IPS-11a (cell line): Measurements from ENCODE around the gene FOXO6.

Source experiments
- H3K4me3 ChIP-seq: one replicate; pipeline ENCODE4 v1.5.1; 2013; ENCODE audit warnings: low read depth, low read length, control low read depth

The FOXO6 gene

GRCh38 chr1:41364442-41365319 lies 3.4 kb downstream of the FOXO6 start:
- H3K4me3 ChIP-seq = no peak overlapping the region

- H3K4me3 ChIP-seq = no peak overlapping the region
Measured at GRCh38 chr1:41365320-41365633, 4.0 kb downstream of the FOXO6 start.

DNA sequence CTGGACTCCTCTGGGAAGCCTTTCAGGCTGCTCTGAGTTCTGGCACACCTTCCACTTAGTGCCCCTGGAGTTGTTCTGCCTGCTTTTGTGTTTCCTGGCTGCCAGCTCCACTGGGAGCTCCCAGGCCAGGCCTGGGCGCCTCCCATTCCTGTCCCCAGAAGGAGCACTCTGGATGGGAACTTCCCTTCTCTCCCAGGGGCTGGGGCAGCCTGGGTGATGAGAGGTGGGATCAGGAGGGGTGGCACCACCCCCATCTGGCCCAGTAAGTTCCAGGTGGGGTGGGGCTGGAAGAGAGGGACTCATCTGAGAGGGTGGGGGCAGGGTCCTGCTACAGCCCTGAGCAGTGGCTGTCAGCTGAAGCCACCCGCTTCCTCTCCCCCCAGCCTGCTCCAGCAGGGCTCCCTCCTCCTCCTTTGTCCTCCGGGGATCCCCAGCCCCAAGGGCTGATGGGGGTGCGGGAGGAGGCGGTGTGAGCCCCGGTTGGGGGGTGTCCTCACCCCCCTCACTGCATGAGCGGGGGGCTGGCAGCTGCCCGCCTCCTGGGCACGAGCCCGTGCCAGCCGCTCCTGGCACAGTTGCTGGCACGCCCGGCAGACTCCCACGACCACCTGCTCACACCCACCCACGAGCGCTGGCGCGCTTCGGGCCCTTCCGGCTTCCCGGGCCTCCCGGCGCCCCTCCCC lies 4.7 kb downstream of the FOXO6 start:
- peak overlapping the region; percentile 33 for H3K4me3 ChIP-seq

DNA sequence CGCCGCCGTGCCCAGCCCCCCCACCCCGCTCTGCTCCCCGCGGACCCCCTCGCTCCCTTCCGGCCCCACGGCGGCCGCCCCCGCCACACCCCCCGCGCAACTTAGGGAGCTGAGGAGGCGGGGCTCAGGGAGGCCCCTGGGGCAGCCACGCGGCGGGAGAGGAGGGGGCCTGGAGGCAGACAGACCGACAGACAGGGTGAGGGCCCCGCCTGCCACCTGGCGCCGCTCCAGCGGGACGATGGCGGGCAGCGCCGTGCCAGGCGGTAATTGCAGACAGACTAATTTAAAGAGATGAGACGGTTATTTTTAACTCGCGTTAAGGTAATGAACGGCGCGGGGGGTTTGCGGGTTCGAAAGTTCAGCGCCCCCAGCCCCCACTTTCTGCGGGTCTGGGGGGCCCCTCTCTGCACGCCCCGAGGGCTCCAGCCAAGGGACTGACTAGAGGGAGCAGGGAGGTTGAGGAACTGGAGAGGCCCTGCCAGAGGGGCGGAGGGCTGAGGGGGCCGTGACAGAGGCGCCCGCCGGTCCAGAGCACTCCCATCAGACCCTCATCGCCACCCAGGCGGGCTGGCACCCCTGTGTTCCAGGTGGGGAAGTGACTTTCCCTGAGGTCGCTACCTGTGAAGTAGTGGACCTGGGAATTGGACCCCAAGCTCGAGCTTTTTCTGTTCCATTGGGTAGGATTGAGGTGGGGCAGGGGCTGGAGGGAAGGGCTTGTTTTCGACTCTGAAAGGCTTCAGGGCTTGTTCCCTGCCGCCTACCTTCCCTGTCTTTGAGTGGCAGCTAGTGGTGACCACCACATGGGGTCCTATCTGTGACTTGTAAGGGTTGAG lies 5.4 kb downstream of the FOXO6 start:
- peak overlapping the region; percentile 30 for H3K4me3 ChIP-seq

- peak overlapping the region; percentile 20 for H3K4me3 ChIP-seq
Measured at GRCh38 chr1:41367288-41367642, 6.0 kb downstream of the FOXO6 start.

DNA sequence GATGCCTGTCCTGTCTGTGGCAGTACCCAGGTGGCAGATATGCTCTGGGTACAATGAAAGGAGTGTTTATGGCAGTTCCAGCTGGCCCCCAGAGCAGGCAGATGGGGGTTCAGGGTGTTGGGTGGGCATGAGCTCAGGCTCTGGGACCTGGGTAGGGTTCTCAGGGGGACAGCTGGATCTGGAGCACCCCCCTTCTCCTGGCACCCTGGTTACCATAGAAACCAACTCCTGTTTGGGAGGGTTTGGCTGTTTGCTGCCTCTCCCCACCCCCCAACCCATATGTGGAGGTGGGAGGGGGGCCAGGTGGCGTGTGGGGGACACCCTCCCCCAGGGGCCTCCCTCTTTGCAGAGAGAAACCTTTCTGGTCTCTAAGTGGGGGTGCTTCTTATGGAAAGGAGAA lies 7.1 kb downstream of the FOXO6 start:
- no peak overlapping the region for H3K4me3 ChIP-seq

GRCh38 chr1:41368801-41369200 lies 7.6 kb downstream of the FOXO6 start:
- no peak overlapping the region for H3K4me3 ChIP-seq

GRCh38 chr1:41369531-41369930 lies 8.3 kb downstream of the FOXO6 start:
- H3K4me3 ChIP-seq = no peak overlapping the region

- H3K4me3 ChIP-seq = no peak overlapping the region
Measured at GRCh38 chr1:41370225-41370624, 9.0 kb downstream of the FOXO6 start.

- no peak overlapping the region for H3K4me3 ChIP-seq
Measured at GRCh38 chr1:41370756-41371420, 9.7 kb downstream of the FOXO6 start.

GRCh38 chr1:41371630-41372599 lies 10.7 kb downstream of the FOXO6 start:
- no peak overlapping the region for H3K4me3 ChIP-seq

GRCh38 chr1:41372600-41372993 lies 11.4 kb downstream of the FOXO6 start:
- no peak overlapping the region for H3K4me3 ChIP-seq

DNA sequence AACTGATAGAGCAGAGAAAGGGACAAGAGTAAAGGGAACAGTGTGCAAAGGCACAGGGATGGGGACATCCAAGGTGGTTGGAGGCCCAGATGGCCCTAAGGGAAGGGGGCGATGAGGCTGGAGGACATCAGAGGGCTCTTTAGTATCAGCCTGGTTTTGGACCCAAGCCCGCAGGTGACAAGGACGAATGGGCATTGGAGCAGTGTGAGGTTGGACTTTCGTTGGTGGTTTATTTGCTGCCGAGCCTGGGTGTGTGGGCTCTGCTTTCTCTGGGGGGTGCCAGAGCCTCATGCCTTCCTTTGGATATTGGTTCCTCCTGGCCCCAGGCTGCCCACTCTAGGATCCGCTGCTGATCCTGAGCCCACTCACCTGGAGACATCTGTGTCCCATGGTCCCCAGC lies 12.1 kb downstream of the FOXO6 start:
- H3K4me3 ChIP-seq = no peak overlapping the region

GRCh38 chr1:41374711-41375110 lies 13.5 kb downstream of the FOXO6 start:
- H3K4me3 ChIP-seq = no peak overlapping the region

GRCh38 chr1:41377397-41377796 lies 16.2 kb downstream of the FOXO6 start:
- H3K4me3 ChIP-seq = no peak overlapping the region

GRCh38 chr1:41378222-41378621 lies 17.0 kb downstream of the FOXO6 start:
- H3K4me3 ChIP-seq = no peak overlapping the region

GRCh38 chr1:41378999-41379737 lies 17.9 kb downstream of the FOXO6 start:
- no peak overlapping the region for H3K4me3 ChIP-seq

DNA sequence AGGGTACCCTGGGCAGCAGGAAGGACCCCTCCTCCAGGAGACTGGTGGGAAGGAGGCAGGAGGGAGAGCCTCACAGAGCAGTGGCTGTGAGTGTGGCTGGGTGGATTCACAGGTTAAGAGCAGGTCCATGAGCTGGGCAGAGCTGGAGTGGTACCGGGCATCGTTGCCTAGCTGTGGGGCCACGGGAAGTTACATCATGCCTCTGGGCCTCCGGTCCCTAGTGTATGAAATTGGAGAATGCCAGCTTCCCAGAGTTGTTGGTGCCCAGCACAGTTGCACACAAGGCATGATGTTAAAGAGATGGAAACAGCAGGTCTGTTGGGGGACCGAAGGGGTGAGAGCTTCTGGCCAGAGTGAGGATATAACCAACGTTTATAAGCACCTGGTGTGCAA lies 18.5 kb downstream of the FOXO6 start:
- H3K4me3 ChIP-seq = no peak overlapping the region

GRCh38 chr1:41380195-41380594 lies 19.0 kb downstream of the FOXO6 start:
- H3K4me3 ChIP-seq = no peak overlapping the region
